ENCODE data around the gene PKLR.

The PKLR gene

DNA sequence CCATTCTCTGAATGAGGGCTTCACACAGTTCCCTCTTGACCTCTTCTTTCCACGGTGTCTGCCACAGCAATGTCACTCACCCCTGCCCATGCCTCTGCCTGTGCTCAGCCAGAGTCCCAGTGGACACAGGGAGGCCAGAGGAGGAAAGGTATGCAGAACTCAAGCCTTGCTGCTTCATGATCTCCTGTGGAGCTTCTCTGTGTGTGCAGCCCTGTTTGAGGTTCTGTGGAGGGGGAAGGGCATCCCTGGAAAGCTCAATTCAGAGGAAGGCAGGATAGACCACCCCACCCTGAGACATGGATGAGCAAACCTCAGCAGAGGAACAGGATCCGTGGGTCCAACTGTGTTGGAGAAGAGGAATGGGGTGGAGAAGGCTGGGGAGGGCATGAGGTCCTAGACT is 22.0 kb downstream of the PKLR start:
- TF ChIP-seq GATA3 (IDR thresholded peaks at IDR 0.05; ENCODE audit: low read depth, low read length) = no peak
- no peak for TF ChIP-seq GATA2 (IDR thresholded peaks at IDR 0.05; ENCODE audit: low read depth, low read length)

DNA sequence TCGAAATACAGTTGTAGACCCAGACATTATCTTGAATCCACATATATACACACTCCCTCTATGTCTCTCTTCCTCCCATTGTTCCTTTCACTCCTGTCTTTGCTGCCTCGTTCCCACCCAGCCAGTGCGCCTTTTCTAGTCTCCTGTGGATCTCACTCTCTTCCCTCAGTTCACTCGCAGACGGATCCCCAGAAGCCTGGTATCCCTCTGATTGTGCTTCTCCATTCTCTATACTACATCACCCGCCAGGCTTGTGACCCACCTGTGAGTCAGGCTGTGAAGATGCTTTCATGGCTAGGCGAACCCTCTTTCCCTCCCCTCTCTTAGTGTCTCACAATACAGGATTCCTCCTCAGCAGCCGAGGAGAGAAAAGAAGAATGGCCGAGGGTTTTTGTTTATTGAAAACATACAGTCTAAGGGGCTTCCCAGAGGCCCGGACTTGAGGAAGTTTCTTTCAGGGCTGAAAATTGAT is 22.5 kb downstream of the PKLR start:
- TF ChIP-seq GATA3 (IDR thresholded peaks at IDR 0.05; ENCODE audit: low read depth, low read length) (no peak), GATA2 (IDR thresholded peaks at IDR 0.05; ENCODE audit: low read depth, low read length) (no peak)

DNA sequence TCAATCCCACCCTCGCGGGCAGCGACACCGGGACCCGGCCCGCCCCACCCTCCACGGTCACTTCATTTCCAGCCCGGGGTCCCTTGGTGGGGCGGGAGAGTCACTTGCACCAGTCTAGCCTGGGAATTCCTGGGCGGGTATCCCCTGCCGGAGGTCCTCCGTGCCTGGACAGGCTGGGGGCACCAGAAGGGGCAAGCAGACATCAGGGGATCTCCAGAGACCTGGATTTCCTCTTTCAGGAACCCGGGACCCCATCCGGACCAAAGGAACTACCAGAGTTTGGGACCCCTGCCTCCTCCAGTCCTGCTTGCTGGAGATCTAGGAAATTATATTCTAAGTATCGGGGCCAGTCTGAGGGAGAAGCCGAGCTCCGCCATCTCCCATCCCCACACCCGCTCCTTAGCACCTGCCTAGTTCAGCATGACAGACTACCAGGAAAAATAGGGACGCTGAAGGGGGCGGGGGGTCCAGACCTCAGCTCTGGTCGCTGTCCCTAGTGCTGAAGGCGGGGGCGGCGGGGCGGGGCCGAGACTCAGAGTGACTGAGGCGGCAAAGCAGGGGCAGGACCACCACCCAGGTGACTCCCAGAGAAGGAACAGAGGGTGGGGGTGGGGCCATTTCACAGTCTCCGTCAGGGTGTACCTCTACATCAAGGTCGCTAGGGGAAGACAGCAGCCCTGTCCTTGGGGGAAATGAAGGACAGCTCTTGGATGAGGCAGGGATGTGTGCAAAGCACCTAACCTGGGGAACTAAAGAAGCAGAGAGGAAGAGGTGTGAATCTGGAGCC is 23.1 kb downstream of the PKLR start:
- TF ChIP-seq GATA3 (IDR thresholded peaks at IDR 0.05; ENCODE audit: low read depth, low read length) (no peak), GATA2 (IDR thresholded peaks at IDR 0.05; ENCODE audit: low read depth, low read length) (no peak)

DNA sequence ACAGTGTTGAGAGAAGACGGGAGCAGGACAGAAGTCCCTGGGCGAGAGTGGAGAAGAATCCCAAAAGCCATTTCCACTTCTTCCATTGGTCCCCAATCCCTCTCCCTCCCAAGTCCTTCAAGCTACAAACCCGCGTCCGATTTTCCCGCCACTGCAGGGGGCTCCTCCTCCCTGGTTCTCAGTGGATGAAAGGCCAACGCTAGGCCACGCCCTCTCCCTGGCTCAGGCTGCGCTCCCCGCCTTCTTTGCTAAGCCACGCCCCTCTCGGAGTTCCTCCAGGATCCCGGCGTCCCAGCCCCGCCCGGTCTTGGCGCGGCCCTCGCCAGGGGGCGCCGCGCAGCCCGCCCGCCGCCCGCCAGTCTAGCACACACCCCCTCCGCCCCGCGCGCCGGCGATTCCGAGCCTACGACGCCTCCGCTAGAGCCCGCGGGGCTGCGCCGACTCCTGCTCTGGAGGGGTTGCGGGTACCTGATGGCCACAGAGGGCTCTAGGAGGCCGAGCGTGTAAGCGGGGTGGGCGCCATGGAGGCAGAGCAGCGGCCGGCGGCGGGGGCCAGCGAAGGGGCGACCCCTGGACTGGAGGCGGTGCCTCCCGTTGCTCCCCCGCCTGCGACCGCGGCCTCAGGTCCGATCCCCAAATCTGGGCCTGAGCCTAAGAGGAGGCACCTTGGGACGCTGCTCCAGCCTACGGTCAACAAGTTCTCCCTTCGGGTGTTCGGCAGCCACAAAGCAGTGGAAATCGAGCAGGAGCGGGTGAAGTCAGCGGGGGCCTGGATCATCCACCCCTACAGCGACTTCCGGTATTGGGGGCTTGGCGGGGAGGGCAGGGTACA is 24.0 kb downstream of the PKLR start, which contains the start of gene HCN3:
Gene HCN3, plus strand, starts transcription at position 394 of the 832 bp plus-strand sequence. Its CDS starts 128 bp downstream, at position 522.
- TF ChIP-seq GATA2 (IDR thresholded peaks at IDR 0.05; ENCODE audit: low read depth, low read length) = no peak

DNA sequence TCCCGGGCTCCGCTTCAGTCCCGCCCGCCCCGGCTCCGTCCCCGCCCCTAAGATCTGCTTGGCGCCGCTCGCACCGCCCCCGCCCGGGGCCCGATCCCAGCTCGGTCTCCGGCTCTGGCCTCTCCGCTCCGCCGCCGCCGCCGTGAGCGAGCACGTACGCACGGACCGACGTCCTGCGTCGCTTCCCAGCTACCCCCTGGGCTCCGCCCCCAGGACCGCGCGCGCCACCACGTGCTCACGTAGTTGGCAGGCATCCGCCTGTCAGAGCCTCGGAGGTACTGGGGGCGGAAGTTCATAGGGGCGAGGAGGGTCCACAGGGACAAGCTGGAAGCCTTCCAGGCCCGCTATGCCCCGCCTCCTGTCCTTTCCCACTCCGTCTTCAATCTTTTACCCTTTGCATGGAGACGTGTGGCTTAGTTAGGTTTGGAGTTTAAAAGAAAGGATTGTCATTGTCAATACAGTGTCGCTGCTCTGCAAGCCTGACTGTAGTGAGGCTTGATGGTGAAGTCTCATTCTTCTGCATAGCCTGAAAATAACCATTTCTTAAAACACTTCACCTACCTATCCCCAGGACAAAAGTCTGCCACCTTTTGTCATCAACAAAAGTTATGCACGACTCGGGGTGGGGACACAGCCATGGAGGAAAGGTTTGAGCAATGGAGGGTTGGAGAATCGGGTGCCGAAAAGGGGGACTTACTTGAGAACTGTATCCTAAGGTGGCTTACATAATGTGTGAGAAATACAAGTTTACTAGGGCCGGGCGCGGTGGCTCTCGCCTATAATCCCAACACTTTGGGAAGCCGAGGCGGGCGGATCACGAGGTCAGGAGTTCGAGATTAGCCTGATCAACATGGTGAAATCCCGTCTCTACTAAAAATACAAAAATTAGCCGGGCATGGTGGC is 27.6 kb downstream of the PKLR start, which contains the start of gene CLK2:
Gene CLK2, minus strand, starts transcription at position 162 of the 903 bp plus-strand sequence. CDS start 2,527 bp downstream, outside the sequence.
- TF ChIP-seq GATA3 (IDR thresholded peaks at IDR 0.05; ENCODE audit: low read depth, low read length) (no peak), GATA2 (IDR thresholded peaks at IDR 0.05; ENCODE audit: low read depth, low read length) (no peak)

DNA sequence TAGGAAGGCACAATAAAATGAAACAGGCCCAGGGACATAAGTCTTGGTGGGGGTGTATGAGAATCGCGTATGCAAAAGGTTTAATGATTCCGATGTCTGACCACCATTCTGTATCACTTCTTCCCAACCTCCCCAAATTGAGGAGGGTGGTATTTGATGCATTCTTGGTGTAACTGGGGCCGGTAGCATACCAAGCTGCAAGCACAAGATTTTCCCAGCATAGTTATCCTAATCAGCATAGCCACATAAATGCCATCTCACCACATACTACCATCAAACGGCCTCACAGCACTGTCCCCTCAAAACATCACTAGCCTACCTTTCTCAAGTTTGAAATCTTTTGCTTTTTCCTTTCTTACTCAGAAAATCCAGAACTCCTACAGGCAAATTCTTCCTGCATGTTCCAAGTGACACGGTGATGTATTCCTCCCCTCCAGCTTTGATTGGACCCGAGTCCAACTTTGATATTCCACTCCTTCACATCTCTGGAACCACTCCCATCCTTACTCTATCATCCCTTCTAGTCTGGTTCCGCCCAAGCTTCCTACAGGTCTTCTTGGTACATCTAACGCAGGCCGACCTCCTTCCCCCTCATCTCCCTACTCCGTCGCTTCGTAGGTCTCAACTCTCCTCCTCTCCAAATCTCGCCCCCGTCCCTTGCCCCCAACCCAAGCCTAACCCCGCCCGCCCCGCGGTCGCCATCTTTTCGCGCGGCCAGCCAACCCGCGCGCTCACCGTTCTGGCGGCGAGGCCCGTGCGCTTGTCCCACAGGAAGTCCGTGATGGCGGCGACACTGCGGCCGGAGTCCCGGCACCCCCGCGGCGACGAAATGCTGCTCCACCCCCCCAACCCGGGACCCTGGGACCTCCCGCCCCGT is 28.5 kb downstream of the PKLR start:
- TF ChIP-seq GATA3 (IDR thresholded peaks at IDR 0.05; ENCODE audit: low read depth, low read length) (no peak), GATA2 (IDR thresholded peaks at IDR 0.05; ENCODE audit: low read depth, low read length) (no peak)

DNA sequence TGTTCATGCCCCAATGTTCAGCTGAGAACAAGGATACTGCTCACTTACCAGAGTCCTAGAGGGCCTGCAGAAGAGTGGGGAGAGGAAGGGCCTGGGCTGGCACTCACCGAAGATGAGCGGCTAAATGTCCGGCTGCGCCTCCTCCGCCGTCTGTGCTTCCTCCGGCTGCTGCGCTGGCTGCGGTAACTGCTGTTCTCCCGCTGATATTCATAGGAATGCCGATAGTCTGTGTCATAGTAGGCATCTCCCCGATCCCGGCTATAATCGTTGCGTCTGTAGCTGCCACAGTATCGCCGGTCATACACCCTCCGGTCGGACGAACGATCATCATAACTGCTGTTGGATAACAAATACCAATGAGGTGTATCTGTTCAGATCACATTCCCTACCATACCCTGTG is 31.9 kb downstream of the PKLR start:
- TF ChIP-seq GATA2 (IDR thresholded peaks at IDR 0.05; ENCODE audit: low read depth, low read length) (no peak), GATA3 (IDR thresholded peaks at IDR 0.05; ENCODE audit: low read depth, low read length) (no peak)

DNA sequence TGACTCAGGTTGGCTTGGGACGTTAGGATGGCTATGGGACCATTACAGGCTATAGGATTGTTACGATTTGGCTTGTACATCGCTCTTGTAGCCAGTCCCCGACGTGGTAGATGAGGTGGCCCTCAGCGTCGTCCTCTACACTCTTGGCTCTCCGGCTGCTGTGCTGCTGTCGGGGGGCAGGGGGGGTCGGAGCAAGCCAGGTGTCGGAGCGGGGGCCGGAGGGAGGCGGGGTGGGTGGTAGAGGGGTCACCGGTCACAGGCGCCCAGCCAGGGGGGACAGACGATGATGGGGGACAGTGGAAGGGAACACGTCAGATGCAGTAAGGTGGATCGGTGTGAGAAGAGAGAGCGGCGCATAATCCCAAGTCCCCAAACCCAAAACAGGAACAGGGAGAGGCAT is 32.6 kb downstream of the PKLR start:
- TF ChIP-seq GATA3 (IDR thresholded peaks at IDR 0.05; ENCODE audit: low read depth, low read length) = no peak

DNA sequence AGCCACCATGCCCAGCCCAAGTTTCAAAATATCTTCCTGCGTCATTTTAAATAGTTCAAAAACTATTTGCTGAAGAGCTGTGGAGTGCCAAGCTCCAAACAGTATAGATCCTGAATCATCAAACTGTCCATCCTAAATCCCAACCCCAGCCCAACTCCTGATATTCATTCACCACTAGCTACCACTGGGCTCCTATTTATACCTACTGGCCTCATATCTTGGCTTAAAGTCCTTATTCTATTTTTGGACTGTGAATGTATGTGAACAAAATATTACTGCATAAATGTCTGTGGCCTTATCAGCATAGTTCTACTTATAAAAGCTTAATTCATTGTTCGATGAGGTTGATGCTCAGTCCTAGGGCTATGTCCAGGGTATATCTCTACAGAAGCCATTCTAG is 33.9 kb downstream of the PKLR start:
- no peak for TF ChIP-seq GATA3 (IDR thresholded peaks at IDR 0.05; ENCODE audit: low read depth, low read length)
- no peak for TF ChIP-seq GATA2 (IDR thresholded peaks at IDR 0.05; ENCODE audit: low read depth, low read length)

DNA sequence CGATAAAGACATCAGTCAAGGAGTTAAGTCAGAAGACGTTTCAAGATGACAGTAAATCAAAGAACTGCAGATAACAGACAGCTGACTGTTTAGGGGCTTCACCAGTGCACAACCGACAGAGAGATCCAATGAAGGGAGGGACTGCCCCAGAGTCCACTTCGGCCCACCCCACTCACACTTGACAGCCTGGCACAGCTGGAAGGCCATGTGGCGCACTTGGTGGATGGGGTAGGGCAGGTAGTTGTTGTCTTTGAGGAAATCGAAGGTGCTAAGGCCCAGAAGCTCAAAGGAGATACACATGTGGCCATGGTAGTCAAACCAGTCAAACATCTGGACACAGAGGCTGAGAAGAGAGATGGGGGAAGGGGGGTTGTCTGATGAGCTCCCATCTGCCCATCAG is 34.7 kb downstream of the PKLR start:
- no peak for TF ChIP-seq GATA2 (IDR thresholded peaks at IDR 0.05; ENCODE audit: low read depth, low read length)

DNA sequence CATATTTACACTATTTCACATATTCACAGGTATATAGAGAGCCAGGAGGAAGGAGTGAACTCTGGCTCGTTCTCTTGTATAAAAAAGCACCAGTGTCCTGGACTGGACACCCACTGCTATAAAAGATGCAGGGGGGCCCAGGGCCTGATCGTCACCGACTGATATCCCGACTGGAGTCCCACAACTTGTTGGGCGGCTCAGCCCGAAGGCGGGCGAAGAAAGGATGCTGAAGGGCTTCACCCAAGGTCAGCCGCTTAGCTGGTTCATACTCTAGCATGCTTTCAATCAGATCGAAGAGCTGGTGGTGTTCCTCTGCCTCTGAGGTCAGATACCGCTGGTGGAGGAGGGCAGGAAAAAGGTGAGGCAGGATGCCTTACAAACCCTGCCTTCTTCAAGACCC is 38.2 kb downstream of the PKLR start:
- TF ChIP-seq GATA3 (IDR thresholded peaks at IDR 0.05; ENCODE audit: low read depth, low read length) = no peak
- no peak for TF ChIP-seq GATA2 (IDR thresholded peaks at IDR 0.05; ENCODE audit: low read depth, low read length)

DNA sequence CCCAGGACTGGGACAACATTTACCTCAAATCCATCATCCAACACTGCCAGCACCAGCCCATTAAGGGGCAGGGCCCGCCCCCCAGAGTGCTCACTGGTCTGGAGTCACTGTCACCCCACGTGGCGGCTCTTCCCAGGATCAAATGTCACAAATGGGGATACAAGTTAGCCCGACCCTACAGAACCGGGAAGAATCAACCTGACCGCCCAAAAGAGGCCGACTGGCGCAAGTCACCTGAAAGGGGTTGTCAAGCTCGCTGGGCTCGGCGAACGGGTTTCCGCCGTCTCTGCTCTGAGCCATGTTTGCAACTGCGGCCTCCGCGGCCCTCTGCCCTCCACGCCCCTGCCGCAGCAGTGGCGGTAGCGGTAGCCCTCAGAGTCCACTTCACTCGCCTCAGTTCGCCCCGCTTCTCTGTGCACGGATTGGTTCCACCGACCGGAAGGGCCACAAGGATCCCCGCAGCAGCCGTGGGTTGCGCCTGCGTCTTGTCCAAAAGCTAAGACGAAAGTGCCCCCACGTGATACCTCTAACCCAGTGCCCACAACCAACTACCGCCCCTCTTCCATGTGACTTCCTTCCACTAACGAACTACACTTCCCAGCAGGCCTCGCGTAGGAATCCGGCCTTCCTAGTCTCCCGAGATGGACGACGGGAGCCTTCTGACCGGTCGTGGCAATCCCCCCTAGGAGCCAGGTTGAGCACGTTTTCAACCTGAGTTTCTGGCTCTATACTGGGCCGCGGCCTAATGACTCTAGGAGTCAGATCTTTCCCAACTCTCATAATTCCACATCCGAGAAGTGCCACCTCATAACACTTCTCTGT is 39.2 kb downstream of the PKLR start, which contains the start of gene SCAMP3:
Gene SCAMP3, minus strand, starts transcription at position 509 of the 822 bp plus-strand sequence. Its CDS starts 209 bp downstream, at position 300.
- TF ChIP-seq GATA3 (IDR thresholded peaks at IDR 0.05; ENCODE audit: low read depth, low read length) = no peak
- no peak for TF ChIP-seq GATA2 (IDR thresholded peaks at IDR 0.05; ENCODE audit: low read depth, low read length)
